ENCODE measurements around the gene FGGY.

DNA sequence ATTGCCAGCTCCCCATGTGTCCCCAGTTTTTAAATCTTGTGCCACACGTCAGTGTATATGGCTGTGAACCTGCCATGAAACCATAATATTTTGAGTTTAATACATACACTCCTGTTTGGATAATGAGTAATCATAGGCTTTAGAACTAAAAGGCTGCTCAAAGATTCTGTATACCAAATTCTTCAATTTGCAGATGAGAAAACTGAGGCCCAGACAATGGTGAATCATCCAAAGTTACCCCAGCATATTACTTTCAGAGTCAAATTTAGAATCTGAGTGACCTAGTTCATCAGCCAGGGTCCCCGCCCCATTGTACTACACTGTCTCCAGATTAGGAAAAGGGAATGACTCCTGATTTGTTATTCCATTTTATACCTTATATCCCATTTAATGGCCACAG, 224.6 kb downstream of the FGGY start:
- TF ChIP-seq, protein P1, sequence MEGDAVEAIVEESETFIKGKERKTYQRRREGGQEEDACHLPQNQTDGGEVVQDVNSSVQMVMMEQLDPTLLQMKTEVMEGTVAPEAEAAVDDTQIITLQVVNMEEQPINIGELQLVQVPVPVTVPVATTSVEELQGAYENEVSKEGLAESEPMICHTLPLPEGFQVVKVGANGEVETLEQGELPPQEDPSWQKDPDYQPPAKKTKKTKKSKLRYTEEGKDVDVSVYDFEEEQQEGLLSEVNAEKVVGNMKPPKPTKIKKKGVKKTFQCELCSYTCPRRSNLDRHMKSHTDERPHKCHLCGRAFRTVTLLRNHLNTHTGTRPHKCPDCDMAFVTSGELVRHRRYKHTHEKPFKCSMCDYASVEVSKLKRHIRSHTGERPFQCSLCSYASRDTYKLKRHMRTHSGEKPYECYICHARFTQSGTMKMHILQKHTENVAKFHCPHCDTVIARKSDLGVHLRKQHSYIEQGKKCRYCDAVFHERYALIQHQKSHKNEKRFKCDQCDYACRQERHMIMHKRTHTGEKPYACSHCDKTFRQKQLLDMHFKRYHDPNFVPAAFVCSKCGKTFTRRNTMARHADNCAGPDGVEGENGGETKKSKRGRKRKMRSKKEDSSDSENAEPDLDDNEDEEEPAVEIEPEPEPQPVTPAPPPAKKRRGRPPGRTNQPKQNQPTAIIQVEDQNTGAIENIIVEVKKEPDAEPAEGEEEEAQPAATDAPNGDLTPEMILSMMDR (IDR thresholded peaks at IDR 0.05) = no peak
- no peak for TF ChIP-seq POLR2AphosphoS5 (IDR thresholded peaks at IDR 0.05)

Measured in esophagus muscularis mucosa (tissue), 3 donors.